ENCODE data around the gene RSBN1L.
"Not testable (repeated sequence)": the region's sequence is repeated elsewhere in the genome, so short reads cannot be mapped to it uniquely, and the experiment has no call there.

Gene RSBN1L

DNA sequence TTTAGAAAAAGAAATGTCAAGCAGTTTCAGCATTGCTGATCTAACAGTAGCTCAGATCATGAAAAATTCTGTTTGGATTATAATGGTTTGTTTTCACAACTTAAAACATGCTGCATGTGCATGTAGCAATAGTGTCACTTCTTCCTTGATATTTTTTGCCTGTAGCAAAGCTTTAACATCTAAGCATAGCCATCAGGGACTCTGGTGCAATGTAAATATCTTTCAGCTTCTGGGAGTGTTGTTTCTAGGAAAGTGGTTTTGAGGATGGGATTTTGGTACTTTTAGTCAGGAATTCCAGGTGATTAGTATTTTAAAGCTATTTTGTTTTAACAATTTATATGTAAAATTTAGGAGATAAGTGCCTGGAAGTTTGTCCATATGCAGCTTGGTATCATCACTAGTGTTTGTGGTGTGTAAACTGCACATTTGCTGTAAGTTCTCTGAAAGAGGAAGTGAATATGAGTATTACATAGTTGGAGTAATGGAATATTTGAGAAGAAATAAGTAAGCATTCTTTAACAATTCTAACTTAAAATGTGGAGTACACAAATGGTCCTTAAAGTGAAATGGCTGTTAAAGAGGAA is 1.9 kb downstream of the RSBN1L start:
- TF ChIP-seq CTCF (conservative IDR thresholded peaks at IDR 0.05; ENCODE audit: low read length) = no peak
- DNase-seq (ENCODE audit: low read depth) = no peak
- peak overlapping the region; percentile 98 for H3K4me3 ChIP-seq (ENCODE audit: low read length)

DNA sequence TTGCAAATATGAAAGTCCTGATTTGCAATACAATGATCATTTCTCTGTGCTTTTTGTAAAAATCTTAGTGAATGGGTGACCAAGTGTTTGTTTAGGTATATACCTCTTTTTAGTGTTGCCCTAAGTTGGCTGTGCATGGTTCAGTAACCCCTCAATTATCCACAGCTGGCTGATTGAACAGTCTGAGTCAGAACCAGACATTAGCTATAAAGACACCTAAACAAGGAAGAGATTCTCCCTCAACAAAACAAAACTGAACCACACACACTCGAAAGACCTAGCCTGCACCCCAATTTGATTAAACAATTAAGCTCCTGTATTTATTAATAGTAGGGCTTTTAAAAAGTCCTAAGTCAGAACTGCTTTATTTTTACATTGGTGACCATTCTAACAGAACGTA is 2.8 kb downstream of the RSBN1L start:
- no peak for DNase-seq (ENCODE audit: low read depth)
- TF ChIP-seq CTCF (conservative IDR thresholded peaks at IDR 0.05; ENCODE audit: low read length) = no peak
- H3K4me3 ChIP-seq (ENCODE audit: low read length) = no peak overlapping the region

DNA sequence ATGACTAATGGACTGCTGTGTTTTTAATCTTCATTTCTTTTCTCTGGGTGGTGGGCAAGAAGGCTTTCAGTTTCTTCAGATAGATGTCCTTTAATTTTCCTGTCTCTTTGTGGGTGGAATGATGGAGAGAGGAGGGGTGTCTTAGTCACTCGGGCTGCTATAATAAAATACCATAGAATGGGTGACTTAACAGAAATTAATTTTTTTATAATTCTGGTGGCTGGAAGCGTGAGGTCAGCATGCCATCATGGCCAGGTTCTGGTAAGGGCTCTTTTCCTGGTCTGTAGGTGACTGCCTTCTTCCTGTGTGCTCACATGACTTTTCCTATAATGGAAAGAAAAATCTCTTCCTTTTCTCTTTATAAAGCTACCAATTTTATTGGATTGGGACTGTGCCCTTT is 6.3 kb downstream of the RSBN1L start:
- peak; percentile 8 for DNase-seq (ENCODE audit: low read depth)
- no peak overlapping the region for H3K4me3 ChIP-seq (ENCODE audit: low read length)
- no peak for TF ChIP-seq CTCF (conservative IDR thresholded peaks at IDR 0.05; ENCODE audit: low read length)

GRCh38 chr7:77702968-77703472 is 6.8 kb downstream of the RSBN1L start:
- no peak for DNase-seq (ENCODE audit: low read depth)
- TF ChIP-seq CTCF (conservative IDR thresholded peaks at IDR 0.05; ENCODE audit: low read length) = no peak
- H3K4me3 ChIP-seq (ENCODE audit: low read length) = no peak overlapping the region

GRCh38 chr7:77703669-77704068 is 7.4 kb downstream of the RSBN1L start:
- DNase-seq (ENCODE audit: low read depth); H3K4me3 ChIP-seq (ENCODE audit: low read length): not testable (repeated sequence)

DNA sequence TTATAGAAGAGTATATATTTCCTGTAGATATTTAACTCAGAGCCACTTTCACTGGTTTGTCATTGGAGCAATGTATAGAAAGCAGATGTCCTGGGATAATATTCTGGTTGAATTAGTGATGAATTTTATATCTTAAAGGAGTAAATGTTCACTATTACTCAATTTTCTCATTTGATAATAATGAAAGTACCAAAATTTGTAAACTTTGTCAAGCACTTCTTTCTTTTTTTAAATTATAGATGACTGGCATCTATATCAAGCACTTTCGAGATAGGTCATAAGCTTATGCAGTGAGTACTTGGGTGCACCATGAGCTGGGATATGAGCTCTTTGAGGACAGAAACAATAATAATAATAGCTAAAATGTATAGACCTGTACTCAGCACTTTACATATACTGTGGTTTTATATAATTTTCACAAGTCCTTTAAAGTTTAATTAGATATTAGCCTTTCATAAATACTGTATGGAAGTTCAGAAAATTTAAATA is 11.3 kb downstream of the RSBN1L start:
- H3K4me3 ChIP-seq (ENCODE audit: low read length) = no peak overlapping the region
- TF ChIP-seq CTCF (conservative IDR thresholded peaks at IDR 0.05; ENCODE audit: low read length) = no peak
- DNase-seq (ENCODE audit: low read depth) = no peak

DNA sequence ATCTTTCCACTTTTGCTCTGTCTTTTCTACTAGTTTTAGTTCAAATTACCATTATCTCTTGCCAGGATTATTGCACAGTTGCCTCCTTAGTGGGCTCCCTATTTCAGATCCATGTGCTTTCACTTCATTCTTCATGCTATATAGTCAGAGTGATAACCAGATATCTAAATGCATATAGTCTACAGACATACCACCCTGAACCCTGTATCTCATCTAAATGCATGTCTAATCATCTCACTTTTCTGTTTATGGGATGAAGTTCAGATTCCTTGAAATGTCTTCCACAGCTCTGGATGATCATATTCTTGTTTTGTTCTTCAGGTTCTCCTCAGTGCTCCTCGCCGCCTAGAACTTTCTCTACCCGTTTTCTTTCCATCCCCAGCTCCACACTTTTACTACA is 13.8 kb downstream of the RSBN1L start:
- TF ChIP-seq CTCF (conservative IDR thresholded peaks at IDR 0.05; ENCODE audit: low read length) = no peak
- no peak overlapping the region for H3K4me3 ChIP-seq (ENCODE audit: low read length)
- no peak for DNase-seq (ENCODE audit: low read depth)
